Endothelial cell of umbilical vein (primary cell): Measurements from ENCODE around the gene JAZF1.

Experiments
- CTCF ChIP-seq, 2 donors: IDR thresholded peaks; 1 replicate in 1 of 2; 2 replicates in 1 of 2; pipeline ENCODE4 v1.5.1; 2011; ENCODE audit warnings: low read length in 2 of 2, mild to moderate bottlenecking in 2 of 2, moderate library complexity in 2 of 2, control low read depth in 1 of 2, inconsistent platforms in 1 of 2, low read depth in 1 of 2; ENCODE audit not compliant: insufficient read depth in 1 of 2; ENCODE audit errors: extremely low read depth in 1 of 2
- EZH2 ChIP-seq: IDR thresholded peaks from 2 replicates; pipeline ENCODE4 v1.6.1; 2012; ENCODE audit warnings: borderline replicate concordance, low read depth, mild to moderate bottlenecking, moderate library complexity, low read length, inconsistent platforms; ENCODE audit not compliant: severe bottlenecking
- FOS ChIP-seq: IDR thresholded peaks from 2 replicates; pipeline ENCODE4 v1.6.1; 2011; ENCODE audit warnings: mild to moderate bottlenecking, low read length, moderate library complexity, borderline replicate concordance; ENCODE audit not compliant: insufficient read depth
- GATA2 ChIP-seq: IDR thresholded peaks from 2 replicates; pipeline ENCODE4 v1.7.0; 2011; ENCODE audit warnings: low read depth, mild to moderate bottlenecking, moderate library complexity, mixed read lengths, low read length; ENCODE audit not compliant: insufficient read length, insufficient read depth
- JUN ChIP-seq: IDR thresholded peaks from 2 replicates; pipeline ENCODE4 v1.6.1; 2011; ENCODE audit warnings: borderline replicate concordance, low read depth; ENCODE audit not compliant: insufficient read length, insufficient read depth
- POLR2AphosphoS5 ChIP-seq: IDR thresholded peaks from 2 replicates; pipeline ENCODE4 v1.6.1; 2012; ENCODE audit warnings: low read depth, mild to moderate bottlenecking, control low read depth, low read length, moderate library complexity; ENCODE audit not compliant: insufficient read depth

- TF ChIP-seq CTCF (IDR thresholded peaks at IDR 0.05; ENCODE audit: extremely low read depth in 1 of 2, insufficient read depth in 1 of 2, low read depth in 1 of 2, low read length in 2 of 2), result no peak
- no peak for TF ChIP-seq EZH2
- no peak for TF ChIP-seq POLR2AphosphoS5
- TF ChIP-seq JUN, result no peak
- TF ChIP-seq GATA2, result no peak
- no peak for TF ChIP-seq FOS
Observed at GRCh38 chr7:28155019-28155660, 25.5 kb downstream of the JAZF1 start.
